SH-SY5Y (cell line): Measurements from ENCODE around the gene CLCF1.

ENCODE experiments used
- GATA2 ChIP-seq: IDR thresholded peaks from 2 replicates; pipeline ENCODE4 v1.6.1; 2011; ENCODE audit warnings: mild to moderate bottlenecking, low read depth, low read length
- GATA3 ChIP-seq: IDR thresholded peaks from 2 replicates; pipeline ENCODE4 v1.6.1; 2011; ENCODE audit warnings: low read depth, mild to moderate bottlenecking, low read length, moderate library complexity

- no peak for TF ChIP-seq GATA2
- no peak for TF ChIP-seq GATA3
Observed at GRCh38 chr11:67356864-67357561, 16.4 kb downstream of the CLCF1 start.
